Fibroblast of mammary gland (primary cell): ENCODE data around the gene TNS4.

Experiments
- DNase-seq: peaks from one replicate; pipeline ENCODE4 v3.0.0-alpha.2; 2010; ENCODE audit warnings: low read depth
- H3K4me3 ChIP-seq: 2 replicates; pipeline ENCODE4 v1.5.1; 2011; ENCODE audit warnings: low read depth, mild to moderate bottlenecking, low read length, moderate library complexity; ENCODE audit not compliant: control insufficient read depth
- TF ChIP-seq, protein P1 (sequence below): conservative IDR thresholded peaks from 2 replicates; pipeline ENCODE4 v1.5.1; 2011; ENCODE audit warnings: low read depth, low read length, inconsistent platforms; ENCODE audit not compliant: control insufficient read depth, insufficient read depth

The TNS4 gene

DNA sequence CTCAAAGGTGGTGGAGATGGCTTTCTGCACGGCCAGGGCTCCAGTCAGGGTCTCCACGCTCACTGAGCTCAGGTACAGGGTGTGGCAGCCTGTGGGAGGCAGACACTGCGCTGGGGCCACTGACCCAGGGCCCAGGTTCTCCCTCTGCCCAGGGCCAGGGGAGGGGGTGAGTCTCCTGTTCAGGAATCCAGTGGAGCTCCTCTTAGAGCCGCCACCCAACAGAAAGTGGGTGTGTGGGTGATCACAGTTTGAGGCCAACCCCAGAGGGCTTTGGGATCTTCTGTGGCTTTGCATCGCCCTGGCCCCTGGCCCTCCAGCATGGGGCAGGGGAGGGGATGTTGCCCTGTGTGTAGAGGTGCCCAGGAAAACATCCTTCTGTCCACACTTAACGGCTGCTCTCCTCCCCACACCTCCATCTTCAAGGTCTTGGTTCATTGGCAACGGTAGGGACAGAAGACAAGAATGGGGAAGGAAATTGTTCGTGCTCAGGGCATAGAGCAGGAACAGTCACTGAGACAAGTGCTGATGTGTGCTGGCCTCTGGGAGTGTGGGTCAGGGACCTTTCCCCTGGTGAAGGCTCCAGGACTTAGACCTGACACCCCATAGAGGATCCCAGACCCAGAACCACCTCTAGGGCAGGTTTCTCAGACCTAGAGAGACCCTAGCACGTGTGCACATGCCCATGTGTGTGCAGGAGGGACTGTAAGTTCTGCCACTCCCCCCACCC, 21.5 kb downstream of the TNS4 start:
- DNase-seq: no peak
- H3K4me3 ChIP-seq: no peak overlapping the region
- TF ChIP-seq, protein P1, sequence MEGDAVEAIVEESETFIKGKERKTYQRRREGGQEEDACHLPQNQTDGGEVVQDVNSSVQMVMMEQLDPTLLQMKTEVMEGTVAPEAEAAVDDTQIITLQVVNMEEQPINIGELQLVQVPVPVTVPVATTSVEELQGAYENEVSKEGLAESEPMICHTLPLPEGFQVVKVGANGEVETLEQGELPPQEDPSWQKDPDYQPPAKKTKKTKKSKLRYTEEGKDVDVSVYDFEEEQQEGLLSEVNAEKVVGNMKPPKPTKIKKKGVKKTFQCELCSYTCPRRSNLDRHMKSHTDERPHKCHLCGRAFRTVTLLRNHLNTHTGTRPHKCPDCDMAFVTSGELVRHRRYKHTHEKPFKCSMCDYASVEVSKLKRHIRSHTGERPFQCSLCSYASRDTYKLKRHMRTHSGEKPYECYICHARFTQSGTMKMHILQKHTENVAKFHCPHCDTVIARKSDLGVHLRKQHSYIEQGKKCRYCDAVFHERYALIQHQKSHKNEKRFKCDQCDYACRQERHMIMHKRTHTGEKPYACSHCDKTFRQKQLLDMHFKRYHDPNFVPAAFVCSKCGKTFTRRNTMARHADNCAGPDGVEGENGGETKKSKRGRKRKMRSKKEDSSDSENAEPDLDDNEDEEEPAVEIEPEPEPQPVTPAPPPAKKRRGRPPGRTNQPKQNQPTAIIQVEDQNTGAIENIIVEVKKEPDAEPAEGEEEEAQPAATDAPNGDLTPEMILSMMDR: no peak

GRCh38 chr17:40478486-40478885, 22.9 kb downstream of the TNS4 start:
- TF ChIP-seq, protein P1: no peak
- DNase-seq: no peak
- no peak overlapping the region for H3K4me3 ChIP-seq

DNA sequence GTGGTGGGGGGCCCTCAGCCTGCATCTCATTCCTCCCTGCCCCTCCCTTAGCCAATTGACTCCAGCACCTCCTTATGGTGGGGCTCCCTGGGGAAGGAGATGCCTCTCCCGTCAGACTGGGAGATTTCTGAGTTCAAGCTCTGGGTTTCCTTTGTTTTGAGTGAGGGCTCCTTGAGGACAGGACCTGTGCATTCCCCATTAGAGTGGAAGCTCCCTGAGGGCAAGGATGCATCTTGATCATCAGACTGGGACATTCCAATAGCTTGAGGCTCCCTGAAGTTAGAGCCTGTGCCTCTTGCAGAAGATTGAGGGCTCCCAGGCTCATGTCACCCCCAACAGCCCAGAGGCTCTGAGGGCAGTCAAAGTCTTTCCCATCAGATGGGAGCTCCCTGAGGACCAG, 23.6 kb downstream of the TNS4 start:
- DNase-seq: no peak
- no peak overlapping the region for H3K4me3 ChIP-seq
- TF ChIP-seq, protein P1: no peak

DNA sequence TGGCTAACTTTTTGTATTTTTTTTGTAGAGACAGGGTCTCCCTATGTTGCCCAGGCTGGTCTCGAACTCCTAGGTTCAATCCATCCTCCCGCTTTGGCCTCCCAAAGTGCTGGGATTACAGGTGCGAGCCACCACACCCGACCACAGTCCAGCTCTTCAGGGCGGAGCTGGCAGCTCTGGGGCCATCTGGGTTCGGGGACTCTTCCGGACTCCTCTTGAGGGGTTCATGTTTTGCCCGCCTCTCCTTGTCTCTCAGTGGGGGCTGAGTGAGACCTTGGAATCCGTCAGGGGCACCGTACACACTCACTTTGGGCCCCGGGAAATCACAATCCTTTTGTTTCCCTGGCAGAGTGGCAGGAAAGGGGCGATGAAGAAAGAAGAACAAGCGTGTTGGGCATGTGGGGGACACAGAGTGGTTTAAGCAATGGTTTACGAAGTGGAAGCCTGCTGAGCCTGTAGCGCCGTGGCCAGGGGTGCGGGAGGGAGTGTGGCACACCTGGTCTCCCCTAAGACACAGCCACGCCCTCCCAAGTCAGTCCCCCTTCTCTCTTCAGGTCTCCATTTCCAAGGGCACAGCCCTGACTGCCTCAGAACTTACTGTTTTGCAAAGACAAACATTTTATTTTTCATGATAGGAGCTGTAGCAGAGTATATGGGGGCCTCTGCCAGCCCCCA, 26.1 kb downstream of the TNS4 start:
- DNase-seq: no peak
- no peak overlapping the region for H3K4me3 ChIP-seq
- TF ChIP-seq, protein P1: no peak

- TF ChIP-seq, protein P1: no peak
- no peak overlapping the region for H3K4me3 ChIP-seq
- no peak for DNase-seq
These were observed 26.9 kb downstream of the TNS4 start for GRCh38 chr17:40474419-40475002.

DNA sequence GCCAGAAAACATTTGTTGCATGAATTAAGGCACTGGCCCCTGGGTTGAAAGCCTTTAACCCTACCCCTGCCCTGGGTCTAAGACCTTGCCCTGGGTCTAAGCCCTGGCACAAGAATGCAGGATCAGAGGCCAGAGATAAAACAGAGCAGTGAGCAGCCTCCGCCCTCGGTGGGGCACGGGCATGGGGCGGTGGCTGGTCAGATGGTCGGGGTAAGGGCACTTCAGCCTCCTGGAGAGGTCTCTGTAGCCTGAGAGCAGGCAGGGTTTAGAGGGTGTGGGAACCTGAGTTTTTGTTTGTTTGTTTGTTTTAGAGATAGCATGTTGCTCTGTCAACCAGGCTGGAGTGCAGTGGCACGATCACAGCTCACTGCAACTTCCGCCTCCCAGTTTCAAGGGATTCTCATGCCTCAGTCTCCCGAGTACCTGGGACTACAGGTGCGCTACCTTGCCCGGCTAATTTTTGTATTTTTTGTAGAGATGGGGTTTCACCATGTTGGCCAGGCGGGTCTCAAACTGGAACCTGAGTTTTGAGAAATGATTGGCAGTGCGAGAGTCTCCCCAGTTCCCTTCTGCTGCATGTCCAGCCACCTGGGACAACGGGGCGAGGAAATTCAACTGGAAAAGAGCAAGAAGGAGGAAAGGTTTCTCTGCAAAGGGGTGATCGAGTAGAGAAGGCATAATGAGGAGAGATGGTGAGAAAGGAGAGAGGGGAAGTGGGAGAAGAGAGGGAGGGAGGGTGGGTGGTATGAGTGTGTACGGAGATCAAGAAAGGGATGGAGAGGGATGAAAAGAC, 27.7 kb downstream of the TNS4 start:
- H3K4me3 ChIP-seq: no peak overlapping the region
- TF ChIP-seq, protein P1: no peak
- no peak for DNase-seq
